Raji (cell line): ENCODE results near the gene KLHDC4.

Experiments used
- POLR2A ChIP-seq: IDR thresholded peaks from 2 replicates; pipeline ENCODE4 v1.6.1; 2011; ENCODE audit warnings: low read depth, low read length, control low read depth; ENCODE audit not compliant: insufficient read depth

Gene KLHDC4

DNA sequence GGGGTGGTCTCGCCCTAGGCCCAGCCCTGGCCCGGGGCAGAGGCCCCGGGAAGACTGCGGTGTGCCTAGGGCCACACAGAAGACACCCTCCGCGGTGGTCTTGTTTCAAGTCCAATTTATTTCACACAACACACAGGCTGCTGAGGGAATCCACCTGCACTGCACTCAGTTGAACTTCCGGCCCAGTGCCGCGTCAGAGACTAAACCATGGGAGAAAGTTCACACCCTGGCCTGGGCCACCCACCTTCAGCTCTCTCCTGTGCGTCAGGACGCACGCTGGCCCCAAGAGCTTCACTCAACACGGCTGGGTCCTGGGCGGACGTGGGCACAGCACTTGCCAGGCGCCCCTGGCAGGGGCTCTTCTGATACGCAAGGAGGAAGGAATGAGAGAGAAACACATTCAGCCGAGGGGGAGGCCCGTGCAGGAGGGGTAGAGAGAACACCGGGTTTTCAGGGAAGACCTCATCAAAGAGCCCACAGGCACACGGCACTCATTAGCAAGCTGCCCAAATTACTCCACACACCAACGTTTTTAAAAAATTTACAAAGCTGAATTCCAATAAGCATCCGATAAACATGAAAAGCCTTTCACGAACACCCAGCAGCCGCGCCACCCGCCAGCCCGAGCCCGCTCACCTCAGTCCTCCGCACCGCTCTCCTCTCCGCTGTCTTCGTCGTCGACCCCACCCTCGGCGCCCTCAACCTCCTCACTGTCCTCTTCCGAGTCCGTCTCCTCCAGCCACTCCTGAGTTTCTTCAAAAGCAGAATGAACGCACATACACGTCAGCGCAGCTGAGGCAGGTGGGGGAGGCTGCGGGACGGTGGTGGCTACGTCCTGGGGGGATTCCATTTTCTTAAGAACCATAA lies 57.8 kb downstream of the KLHDC4 start:
- no peak for TF ChIP-seq POLR2A

DNA sequence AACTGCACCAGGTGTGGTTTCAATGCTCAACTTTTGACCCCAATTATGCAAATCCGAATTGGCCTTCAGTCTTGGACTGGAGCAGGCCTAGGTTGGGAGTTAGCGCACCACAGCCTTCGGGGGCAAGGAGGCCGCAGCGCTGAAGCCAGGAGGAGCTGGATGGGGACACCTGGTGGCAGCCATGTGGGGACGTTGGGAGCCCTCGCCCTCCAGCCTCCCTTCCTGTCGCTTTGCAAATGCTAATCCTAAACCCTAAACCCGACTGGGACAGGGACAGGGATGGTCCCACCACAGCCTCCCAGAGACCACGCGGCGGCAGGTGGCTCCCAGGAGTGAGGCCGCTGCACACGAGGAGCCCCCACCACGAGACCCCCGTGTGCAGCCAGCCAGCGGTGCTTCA lies 58.7 kb downstream of the KLHDC4 start:
- no peak for TF ChIP-seq POLR2A

DNA sequence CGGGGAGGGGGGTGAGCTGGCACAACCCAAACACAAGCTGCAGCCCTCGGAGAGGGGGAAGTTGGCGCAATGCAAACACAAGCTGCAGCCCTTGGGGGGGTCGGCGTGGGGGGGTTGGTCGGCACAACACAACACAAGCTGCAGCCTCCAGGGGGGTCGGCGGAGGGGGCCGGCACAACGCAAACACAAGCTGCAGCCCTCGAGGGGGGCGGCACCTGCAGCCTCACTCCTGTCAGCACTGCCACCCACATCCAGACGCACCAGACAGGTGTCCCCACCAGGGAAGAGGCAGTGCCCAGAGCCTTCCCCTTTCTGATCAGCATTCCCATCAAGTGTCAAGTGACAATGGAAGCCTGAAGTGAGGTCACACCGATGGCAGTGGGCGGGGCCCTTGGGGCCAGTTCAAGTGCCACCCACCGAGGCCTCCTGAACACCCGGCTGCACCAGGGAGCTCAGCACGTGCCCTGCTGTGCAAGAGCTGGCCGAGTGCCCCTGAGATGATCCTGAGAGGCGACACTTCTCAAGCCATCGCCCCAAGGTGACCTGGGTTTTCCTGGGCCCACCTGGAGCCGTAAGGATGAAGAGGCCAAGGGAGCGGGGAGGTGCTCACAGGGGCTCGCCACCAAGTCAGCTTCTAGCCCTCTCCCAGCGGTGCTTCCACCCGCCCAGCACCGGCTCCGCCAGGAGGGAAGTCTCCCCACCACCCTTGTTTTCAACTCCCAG lies 59.3 kb downstream of the KLHDC4 start:
- no peak for TF ChIP-seq POLR2A

DNA sequence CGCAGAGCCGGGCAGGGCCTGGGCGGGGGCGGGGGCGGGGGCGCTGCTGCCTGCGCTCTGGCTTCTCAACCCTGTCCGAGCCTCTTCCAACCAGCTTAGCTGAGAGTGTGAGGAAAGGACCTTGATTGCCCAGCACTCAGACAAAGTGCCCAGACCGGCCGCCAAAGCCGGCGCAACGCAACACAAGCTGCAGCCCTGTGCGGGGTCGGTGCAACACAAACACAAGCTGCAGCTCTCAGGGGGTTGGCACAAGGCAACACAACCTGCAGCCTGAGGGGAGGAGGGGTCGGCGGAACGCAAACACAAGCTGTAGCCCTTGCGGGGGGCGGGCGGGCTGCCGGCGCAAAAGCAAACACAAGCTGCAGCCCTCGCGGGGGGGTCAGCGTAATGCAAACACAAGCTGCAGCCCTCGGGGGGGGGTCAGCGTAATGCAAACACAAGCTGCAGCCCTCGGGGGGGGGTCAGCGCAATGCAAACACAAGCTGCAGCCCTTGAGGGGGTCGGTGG lies 60.0 kb downstream of the KLHDC4 start:
- TF ChIP-seq POLR2A, result no peak

DNA sequence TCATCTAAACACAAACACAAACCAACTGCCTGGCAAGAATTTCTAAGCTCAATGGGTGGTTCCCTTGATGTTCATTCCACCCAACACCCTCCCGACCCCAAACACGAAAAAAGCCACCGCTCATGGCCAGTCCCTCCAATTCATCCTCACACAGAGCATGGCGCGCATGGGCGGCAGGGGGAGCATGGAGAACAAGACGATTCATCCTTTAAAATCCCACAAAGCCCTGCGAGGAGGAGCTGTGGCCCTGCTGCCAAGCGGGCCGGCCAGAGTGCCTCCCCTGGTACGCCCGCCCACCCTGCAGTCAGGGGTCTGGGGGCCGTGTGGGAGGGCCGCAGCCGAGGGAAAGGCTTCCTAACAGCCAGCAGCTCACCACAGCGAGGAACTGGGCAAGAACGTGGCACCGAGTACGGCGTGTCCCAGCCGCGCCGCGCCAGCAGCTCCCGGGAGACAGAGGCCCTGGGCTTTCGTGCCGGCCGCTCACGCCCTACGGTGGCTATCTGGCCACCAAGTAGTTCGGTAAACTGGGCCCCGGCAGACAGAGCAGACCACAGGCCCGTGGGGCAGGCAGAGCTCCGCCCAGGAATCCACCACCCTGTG lies 60.9 kb downstream of the KLHDC4 start:
- no peak for TF ChIP-seq POLR2A

DNA sequence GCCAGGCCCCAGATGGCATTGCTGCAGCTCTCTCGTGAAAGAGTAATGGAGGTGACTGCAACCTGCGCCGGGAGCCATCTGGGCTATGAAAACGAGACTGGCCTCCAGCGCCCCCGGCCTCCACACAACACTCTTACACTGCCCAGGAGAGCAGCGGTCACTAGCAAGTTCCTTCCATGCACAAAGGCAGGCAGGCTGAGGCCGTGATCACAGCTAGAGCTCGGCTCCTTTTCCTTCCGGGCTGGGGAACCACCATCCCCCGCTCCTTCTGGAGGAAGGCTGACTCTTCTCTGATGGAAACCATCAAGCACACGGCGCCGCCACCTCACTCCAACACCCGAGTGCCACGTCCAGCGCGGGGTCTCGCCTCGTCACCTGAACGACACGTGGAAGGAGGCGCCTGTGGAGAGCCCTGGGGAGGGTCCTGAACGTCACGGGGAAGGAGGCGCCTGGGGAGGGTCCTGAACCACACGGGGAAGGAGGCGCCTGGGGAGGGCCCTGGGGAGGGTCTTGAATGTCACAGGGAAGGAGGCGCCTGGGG lies 61.9 kb downstream of the KLHDC4 start:
- TF ChIP-seq POLR2A, result no peak

DNA sequence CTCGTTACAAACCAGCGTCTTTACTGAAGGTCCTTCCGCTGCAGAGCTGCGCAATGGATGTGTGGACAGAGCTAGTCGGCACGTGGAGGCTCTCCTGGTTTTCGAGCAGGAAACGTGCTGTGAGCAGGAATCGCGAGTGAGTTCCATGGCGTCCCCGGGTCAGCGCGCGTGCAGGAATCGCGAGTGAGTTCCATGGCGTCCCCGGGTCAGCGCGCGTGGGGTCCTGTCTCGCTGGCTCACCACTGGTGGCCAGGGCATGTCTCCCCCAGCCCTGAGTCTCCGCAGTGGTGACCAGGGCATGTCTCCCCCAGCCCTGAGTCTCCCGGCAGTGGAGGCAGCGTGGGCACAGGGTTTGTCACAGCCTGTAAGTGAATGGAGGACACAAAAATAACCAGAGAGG lies 62.7 kb downstream of the KLHDC4 start:
- TF ChIP-seq POLR2A, result no peak

DNA sequence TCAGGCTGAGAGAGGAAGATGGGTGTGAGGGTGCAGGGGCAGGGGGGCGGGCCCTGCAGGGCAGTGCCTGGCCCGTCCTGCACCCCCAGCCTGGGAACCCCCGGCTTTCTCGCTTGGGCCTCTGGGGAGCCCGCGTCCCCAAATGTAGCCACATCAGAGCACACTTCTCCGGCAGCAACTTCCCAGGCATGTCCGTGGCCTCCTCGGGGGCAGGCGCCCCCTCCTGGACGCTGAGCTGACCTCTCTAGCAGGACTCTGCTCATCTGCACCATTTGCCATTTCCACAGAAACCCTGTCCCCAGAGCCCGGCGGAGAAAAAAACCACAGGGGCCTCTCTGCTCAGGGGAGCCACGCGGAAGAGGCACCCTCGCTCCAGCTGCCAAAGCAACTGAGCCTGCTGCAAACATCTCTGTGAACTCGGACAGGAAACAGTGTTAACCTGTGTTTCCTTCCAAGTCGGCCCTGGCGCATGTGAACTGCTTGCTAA lies 63.4 kb downstream of the KLHDC4 start:
- no peak for TF ChIP-seq POLR2A

DNA sequence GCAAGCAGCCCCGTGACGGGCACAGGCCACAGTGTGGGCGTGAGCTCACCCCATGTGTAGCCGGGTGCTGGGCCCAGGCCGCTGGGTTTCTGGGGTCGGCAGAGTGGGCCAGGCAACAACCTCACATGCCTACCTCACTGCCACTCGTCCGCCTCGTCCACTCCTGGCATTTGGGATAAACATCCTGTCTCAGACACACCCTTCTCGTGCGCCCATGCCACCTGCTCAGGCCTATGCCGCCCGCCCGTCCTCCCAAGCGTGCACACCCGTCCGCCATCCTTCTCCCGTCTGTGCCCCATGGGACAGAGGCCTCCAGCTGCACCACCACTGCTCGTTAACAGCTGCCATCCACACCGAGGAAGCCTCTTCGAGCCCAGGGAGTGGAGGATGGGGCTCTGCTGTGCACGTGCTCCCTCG lies 64.3 kb downstream of the KLHDC4 start:
- no peak for TF ChIP-seq POLR2A

DNA sequence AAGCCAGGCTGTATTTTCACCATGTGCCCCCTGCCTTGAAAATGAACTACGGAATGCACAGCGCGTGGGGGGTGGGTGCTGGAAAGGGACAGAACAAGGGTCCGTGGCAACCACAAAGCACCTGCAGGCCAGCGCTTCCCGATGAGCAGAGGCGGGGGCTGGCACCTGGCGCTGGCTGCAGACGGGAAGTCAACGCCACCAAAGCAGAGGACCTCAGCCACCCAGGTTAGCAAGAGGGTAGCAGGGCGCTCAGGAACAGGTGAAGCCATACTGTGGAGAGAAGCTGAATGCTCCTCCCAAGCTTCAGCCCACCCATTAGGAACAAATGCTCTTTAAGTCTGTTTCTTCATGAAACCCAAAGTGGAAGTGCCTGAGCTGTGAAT lies 64.7 kb downstream of the KLHDC4 start:
- no peak for TF ChIP-seq POLR2A

DNA sequence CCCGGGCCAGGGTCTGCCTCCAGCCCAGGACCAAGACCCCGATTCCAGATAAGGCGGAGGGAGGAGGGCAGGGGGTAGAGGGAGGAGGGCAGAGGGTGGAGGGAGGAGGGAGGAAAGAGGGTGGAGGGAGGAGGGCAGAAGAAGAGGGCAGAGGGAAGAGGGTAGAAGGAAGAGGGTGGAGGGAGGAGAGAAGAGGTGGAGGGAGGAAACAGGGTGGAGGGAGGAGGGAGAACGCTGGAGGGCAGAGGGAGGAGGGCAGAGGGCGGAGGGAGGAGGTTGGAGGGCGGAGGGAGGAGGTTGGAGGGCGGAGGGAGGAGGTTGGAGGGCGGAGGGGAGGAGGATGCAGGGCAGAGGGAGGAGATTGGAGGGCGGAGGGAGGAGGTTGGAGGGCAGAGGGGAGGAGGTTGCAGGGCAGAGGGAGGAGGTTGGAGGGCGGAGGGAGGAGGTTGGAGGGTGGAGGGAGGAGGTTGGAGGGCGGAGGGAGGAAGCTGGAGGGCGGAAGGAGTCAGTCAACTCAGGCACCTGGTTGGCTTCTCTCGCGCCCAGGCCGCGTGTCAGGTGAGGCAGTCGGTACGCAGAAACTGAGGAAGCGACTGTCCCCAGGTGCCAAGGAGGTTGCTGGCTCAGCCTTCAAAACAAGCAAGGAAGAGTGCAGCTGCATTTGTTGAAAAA lies 65.2 kb downstream of the KLHDC4 start:
- TF ChIP-seq POLR2A, result no peak

DNA sequence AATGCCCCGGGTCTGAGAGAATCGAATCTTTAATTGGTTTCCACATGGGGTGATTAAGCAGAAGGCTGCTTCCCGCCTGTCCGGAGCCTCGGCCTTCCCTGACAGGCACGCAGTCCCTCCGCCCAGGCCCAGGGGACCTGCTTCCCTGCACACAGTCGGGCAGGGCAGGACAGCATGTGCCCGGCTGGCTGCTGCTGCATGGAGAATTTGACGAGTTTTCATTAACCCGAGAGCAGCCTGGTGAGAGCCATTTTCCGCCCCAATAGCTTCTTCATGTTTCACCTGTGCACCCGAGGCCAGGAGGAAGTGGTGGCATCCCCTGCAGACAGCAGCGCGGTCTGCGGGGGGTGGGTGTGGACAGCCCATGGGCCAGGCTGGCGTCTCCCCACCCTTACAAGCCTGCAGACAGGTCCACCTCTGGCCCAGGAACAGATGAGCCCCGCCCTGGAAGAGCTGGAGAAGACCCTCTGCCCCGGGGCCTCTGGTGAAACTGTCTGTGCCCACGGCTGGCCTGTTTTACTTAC lies 67.0 kb downstream of the KLHDC4 start:
- no peak for TF ChIP-seq POLR2A

DNA sequence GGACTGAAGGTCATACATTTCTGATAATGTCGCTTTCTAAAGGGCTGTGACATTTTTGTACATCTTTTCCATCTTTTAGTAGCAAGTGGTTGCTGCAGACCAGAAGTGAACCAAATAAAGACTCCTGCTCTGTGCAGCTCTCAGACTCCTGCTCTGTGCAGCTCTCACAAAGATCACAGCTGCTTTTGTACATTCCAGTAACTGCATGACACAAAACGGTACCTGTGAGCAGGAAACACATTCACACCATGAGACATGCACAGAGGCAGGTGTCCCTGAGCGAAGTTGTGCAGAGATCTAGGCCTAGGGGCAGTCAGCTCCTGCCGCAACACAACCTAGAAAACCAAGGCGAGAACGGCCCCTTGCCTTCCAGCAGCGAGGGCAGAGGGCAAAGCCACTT lies 67.5 kb downstream of the KLHDC4 start:
- no peak for TF ChIP-seq POLR2A

DNA sequence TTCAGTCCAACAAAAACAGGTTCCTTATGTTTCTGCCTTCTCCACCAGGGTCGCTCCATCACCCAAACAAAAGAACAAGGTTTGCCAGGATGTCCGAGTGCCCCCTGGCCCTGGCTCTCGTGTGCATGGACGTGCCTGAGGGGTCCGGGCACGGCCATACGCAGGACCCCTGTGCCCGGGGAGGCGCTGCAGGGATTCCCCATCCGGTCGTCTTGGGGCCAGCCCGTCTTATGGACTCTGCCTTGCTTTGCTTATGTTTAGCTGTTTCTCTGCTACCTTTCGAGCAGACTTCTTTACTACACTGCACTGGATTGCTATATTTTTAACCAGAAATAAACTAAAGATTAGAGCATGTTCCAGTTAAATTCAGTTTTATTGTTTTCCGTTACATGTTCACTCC lies 68.0 kb downstream of the KLHDC4 start:
- TF ChIP-seq POLR2A, result no peak

DNA sequence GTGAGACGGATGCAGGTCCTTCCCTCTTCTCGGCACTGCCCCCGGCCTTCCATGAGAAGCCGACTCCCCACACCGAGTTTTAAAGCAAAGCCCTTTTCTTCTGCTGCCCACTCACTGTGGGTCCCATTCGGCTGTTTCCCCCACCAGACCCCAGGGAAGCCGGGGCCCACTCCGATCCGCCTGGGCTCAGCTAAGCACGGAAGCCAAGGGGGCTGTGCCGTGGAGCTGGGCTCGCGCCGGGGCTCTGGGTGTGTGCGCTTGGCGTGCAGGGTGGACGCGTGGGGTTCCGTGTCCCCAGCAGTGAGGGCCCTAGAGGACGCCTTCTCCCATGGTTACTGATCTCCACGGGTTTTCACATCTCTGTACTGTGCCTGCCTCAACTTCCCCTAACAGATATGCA lies 68.5 kb downstream of the KLHDC4 start:
- TF ChIP-seq POLR2A, result no peak
